ENCODE results near the gene OPTN. TPM values are rescaled to one million over a fixed set of nuclear protein-coding genes. Genes with fewer than 3 reads are reported as not detected.

Gene OPTN
- total and polyA plus RNA-seq, 2 of the 8 experiments (the other 6 are each of a cell fraction or from before 2014, with no cell fraction given), result 4.8 to 20.1 TPM

- peak overlapping the region; percentile 89 to 93 for H3K4me2 ChIP-seq (ENCODE audit: insufficient read depth in 1 of 2, low read depth in 2 of 2, low read length in 2 of 2)
- WGBS, 2 experiments (ENCODE audit: extremely low coverage in 1 of 2, insufficient coverage in 1 of 2, insufficient read length in 1 of 2, insufficient replicate concordance in 2 of 2, low coverage in 1 of 2, low lambda C conversion rate in 2 of 2, missing lambda C conversion rate in 1 of 2), result 34% methylated on average over 14 of the region's 35 CpGs; no CpG with 5 or more reads in 1 of the 2 experiments
- H3K56ac ChIP-seq (replicated peaks; ENCODE audit: insufficient read length, low read depth, low read length), result peak overlapping the region; percentile 55
- 0 out of 2 replicates have a peak overlapping the region, but pooled peaks have one; percentile 77 for H2BK15ac ChIP-seq (ENCODE audit: low read length)
- POLR2A ChIA-PET (ENCODE audit: partially characterized antibody), result interaction anchor here (1.2 to 1.3 kb wide), 2 partner anchors 9 to 202 kb away, joined by 3 to 5 read pairs; no protein-coding TSS in a partner anchor
- H3K36me3 ChIP-seq (ENCODE audit: control insufficient read depth in 2 of 4, insufficient read depth in 4 of 4, low read length in 3 of 4), result no peaks in the 10 kb centered on the region
- no peaks in the 10 kb centered on the region; a peak in 1 of 7 replicates for H3K27me3 ChIP-seq (replicated peaks in 1 of 4; ENCODE audit: control insufficient read depth in 3 of 4, extremely low read depth in 1 of 4, insufficient read depth in 3 of 4, low read length in 3 of 4)
- TF ChIP-seq GABPA (IDR thresholded peaks at IDR 0.05; ENCODE audit: borderline replicate concordance, insufficient read depth, low read length) (no peak), POU5F1 (IDR thresholded peaks at IDR 0.05; ENCODE audit: low read depth, low read length) (no peak), SIRT6 (IDR thresholded peaks at IDR 0.05; ENCODE audit: low read length) (no peak), SP4 (IDR thresholded peaks at IDR 0.05; ENCODE audit: low read length) (no peak), PHF8 (conservative IDR thresholded peaks at IDR 0.05; ENCODE audit: low read depth, low read length) (0 out of 2 replicates have a peak, but pooled peaks have one; percentile 33), CREB1 (IDR thresholded peaks at IDR 0.05) (0 out of 2 replicates have a peak, but pooled peaks have one; percentile 23), KDM4A (IDR thresholded peaks at IDR 0.05; ENCODE audit: low read depth, low read length, severe bottlenecking) (peak; percentile 25), MAFK (IDR thresholded peaks at IDR 0.05; ENCODE audit: low read depth, low read length) (no peak), ASH2L (IDR thresholded peaks at IDR 0.05; ENCODE audit: low read length) (no peak), SRF (IDR thresholded peaks at IDR 0.05; ENCODE audit: low read depth, low read length) (no peak)
- no peak overlapping the region for H4K5ac ChIP-seq (ENCODE audit: insufficient read length, low read depth, low read length)
- DNase-seq (ENCODE audit: low read depth in 1 of 2, low spot score in 2 of 2) (no peak), FAIRE-seq (no peak)
- no peak overlapping the region for H2AK5ac ChIP-seq (ENCODE audit: low read depth, low read length)
- no peak overlapping the region for H4K91ac ChIP-seq (replicated peaks; ENCODE audit: insufficient read length, low read length)
- H2BK20ac ChIP-seq (ENCODE audit: low read length), result no peak overlapping the region
- no peaks in the 10 kb centered on the region for H3K9me3 ChIP-seq (ENCODE audit: insufficient read depth in 2 of 2, low read depth in 1 of 2, low read length in 1 of 2)
- peaks cover 0 to 5% of the 10 kb centered on the region in 2 experiments; a peak in 1 of 4 replicates for H3K79me2 ChIP-seq (ENCODE audit: control insufficient read depth in 1 of 2, insufficient read depth in 2 of 2, low read length in 2 of 2)
- no peak overlapping the region for H3K23ac ChIP-seq (ENCODE audit: insufficient read length)
- peaks cover 5% of the 10 kb centered on the region for H3K23me2 ChIP-seq (ENCODE audit: low read depth, low read length)
- H3K79me1 ChIP-seq (ENCODE audit: low read depth, low read length), result no peaks in the 10 kb centered on the region
- no peak overlapping the region for H2AFZ ChIP-seq (ENCODE audit: low read length)
- no peak overlapping the region; the same call in 1 of the 2 replicates for H2BK5ac ChIP-seq (ENCODE audit: low read depth, low read length)
- no peak overlapping the region for H3K4ac ChIP-seq (replicated peaks; ENCODE audit: insufficient read length, low read depth, low read length)
- peaks cover 0 to 3% (median 2%) of the 10 kb centered on the region in 4 experiments; a peak in 3 of 7 replicates for H3K4me1 ChIP-seq (replicated peaks in 1 of 4; ENCODE audit: control insufficient read depth in 3 of 4, insufficient read depth in 4 of 4, low read length in 3 of 4)
- H4K8ac ChIP-seq (ENCODE audit: extremely low read depth, insufficient read depth, low read length), result no peak overlapping the region
- H3K14ac ChIP-seq (ENCODE audit: insufficient read length), result no peak overlapping the region
- no peaks in the 10 kb centered on the region for H4K20me1 ChIP-seq (replicated peaks in 1 of 2; ENCODE audit: control insufficient read depth in 1 of 2, insufficient read depth in 2 of 2, low read length in 2 of 2)
- H2BK12ac ChIP-seq (ENCODE audit: low read depth, low read length), result 0 out of 2 replicates have a peak overlapping the region, but pooled peaks have one; percentile 41
- no peak overlapping the region for H3K18ac ChIP-seq (ENCODE audit: extremely low read depth, low read length)
- no peak overlapping the region for H2BK120ac ChIP-seq (replicated peaks; ENCODE audit: low read depth, low read length)
- H3K4me3 ChIP-seq (ENCODE audit: extremely low read depth in 1 of 4, insufficient read depth in 2 of 4, low read depth in 3 of 4, low read length in 4 of 4), result peak overlapping the region; percentile 54 to 87 (median 82)
- CTCF ChIA-PET (ENCODE audit: partially characterized antibody), result interaction anchor here (0.5 to 4.2 kb wide), 8 partner anchors 9 to 481 kb away, joined by 3 to 28 read pairs (median 4); no protein-coding TSS in a partner anchor
- peak overlapping the region in 3 of 4 experiments; percentile 25 to 55 (median 45); a peak in 4 of 7 replicates for H3K9ac ChIP-seq (replicated peaks in 1 of 4; ENCODE audit: extremely low read depth in 1 of 4, low read depth in 3 of 4, low read length in 3 of 4)
- no peak overlapping the region for H3K27ac ChIP-seq (ENCODE audit: low read depth, low read length)
Measured at GRCh38 chr10:13100349-13101294, 659 bp downstream of the OPTN start.

Data from H1 (cell line).